Tongue (tissue), 2 donors: ENCODE data around the gene PIAS2. TPM values are rescaled to one million over a fixed set of nuclear protein-coding genes. Genes with fewer than 3 reads are reported as not detected.
A peak's percentile ranks its signal among the peaks of the same experiment; 100 is the strongest.
"Not testable (repeated sequence)": the region's sequence is repeated elsewhere in the genome, so short reads cannot be mapped to it uniquely, and the experiment has no call there.

Experiments
- DNase-seq: peaks from one replicate; pipeline ENCODE4 v3.0.0-alpha.2; 2015
- total RNA-seq: library from RNA; depleted of rRNA; stranded (reverse); fragments of >200 nt; gene quantifications from one replicate; pipeline ENCODE4 v1.2.3, GENCODE V29; 2014

Gene PIAS2
- total RNA-seq, 1 donor from 2014 or later: 48.2 TPM

DNA sequence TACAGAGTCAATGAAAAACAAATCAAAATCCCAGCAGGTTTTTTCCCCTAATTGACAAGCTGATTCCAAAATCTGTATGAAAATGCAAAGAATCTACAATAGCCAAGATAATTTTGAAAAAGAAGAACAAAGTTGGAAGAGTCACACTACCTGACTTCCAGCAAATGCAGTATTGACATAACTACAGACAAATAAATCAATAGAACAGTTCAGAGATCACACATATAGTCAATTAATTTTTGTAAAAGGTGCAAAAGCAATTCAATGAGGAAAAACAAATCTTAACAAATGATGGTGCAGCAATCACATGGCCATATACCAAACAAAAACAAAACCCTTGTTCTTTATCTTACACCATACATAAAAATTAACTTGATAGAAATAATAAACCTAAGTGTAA, 85.9 kb downstream of the PIAS2 start:
- DNase-seq: no peak

DNA sequence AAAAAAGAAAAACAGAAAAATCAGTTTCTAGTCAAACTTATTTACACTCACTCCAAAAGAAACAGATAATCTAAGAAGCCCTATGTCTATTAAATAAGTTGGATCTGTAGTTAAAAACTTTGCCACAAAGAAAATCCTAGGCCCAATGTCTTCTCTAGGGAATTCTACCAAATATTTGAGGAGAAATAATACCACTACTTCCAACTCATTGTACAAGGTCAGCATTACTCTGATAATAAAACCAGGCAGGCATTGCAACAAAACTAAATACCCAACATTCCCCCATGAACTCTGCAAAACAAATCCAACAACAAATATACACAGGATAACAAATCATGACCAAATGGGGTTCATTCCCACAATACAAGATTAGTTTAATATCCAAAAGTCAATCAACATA, 86.7 kb downstream of the PIAS2 start:
- DNase-seq: no peak

- DNase-seq: no peak
These were observed 87.4 kb downstream of the PIAS2 start for GRCh38 chr18:46829947-46830346.

DNA sequence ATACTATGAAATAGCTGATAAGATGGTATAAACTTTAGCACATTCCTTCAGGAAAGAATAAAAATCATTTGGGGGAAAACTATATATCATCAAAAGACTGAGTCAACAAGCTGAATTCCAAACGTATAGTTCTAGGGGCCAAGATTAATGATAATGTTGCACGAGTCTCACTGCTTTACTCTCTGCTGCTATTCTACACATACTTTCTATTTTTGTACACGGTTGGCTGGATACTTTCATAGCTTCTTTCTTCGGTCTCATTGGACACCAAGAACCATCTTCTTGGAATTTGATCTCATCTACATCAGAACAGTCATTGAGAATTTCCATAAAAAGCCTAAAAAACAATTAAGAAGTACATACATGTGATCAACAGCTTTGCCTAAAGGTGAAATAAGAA, 87.8 kb downstream of the PIAS2 start:
- DNase-seq: no peak

- DNase-seq: no peak
These were observed 95.2 kb downstream of the PIAS2 start for GRCh38 chr18:46821856-46822711.

DNA sequence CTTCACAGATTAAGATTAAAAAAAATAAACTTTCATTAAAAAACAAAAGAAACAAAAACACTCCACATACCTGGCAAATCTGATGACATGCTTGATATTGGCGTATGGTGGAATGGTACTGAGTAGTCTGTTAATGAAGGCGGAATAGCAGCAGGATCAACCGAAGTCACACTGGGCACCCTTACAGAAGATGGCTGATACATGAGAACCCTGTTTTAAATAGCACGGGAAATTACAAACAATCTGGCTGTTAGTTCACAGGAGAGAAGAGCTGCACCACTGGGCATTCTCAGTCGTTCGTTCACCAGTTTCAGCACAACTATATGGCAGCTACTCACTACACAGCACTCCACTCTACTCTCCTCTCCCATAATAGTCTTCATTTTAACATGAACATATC, 96.4 kb downstream of the PIAS2 start:
- peak; percentile 21 for DNase-seq

DNA sequence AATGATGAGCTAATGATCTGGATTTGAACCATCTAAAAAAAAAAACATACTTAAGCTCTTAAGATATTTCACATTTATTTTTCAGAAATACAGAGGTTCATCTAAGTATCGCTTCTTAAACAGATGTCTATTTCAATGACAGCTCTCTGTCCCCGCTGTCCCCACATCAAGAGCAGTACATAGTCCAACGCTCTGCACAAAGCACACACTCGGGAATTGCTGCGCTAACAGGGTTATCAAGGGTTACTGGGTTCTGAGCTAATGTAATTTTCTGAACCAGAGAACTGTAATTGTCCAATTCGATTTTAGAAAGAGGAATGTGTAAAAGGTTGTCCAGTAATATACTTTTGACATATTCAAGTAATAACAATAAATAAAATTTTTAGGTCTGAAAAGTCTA, 101.6 kb downstream of the PIAS2 start:
- DNase-seq: no peak

- DNase-seq: no peak
These were observed 102.9 kb downstream of the PIAS2 start for GRCh38 chr18:46814399-46814798.

- no peak for DNase-seq
These were observed 105.0 kb downstream of the PIAS2 start for GRCh38 chr18:46812311-46812710.

DNA sequence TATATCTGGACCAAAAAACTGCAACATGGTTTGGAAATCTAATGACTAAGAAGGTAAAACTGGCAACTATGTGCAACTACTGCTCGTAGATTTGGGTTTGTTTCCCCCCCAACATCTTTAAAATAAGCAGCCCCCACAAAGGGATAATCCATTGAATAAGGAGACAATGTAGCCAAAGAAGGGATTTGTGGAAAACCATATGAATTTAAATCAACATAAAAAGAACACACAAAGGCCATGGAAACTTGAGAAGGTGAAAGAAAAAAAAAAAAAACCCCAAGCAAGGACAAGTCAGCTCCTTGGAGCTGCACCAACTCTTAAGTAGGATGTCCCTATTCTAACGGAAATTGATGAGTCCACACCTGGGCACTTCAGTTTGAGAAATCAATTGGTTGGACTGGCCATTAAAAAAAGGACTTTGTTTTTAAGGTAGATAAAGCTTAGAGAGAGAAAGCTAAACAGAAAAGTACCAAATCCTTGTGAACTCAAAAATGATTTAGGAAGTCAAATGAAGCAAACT, 106.8 kb downstream of the PIAS2 start:
- no peak for DNase-seq

GRCh38 chr18:46809145-46809544, 108.2 kb downstream of the PIAS2 start:
- no peak for DNase-seq

DNA sequence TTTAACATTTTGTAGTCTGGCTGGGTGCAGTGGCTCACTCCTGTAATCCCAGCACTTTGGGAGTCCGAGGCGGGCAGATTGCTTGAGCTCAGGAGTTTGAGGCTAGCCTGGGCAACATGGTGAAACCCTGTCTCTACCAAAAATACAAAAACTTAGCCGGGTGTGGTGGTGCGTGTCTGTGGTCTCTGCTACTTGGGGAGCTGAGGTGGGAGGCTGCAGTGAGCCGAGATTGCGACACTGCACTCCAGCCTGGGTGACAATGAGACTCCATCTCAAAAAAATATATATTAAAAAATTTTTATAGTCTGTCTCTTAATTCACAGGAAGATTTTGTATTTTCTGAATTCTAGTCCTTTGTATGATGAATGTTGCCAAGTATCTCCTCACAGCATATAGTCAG, 121.4 kb downstream of the PIAS2 start:
- not testable (repeated sequence) for DNase-seq

DNA sequence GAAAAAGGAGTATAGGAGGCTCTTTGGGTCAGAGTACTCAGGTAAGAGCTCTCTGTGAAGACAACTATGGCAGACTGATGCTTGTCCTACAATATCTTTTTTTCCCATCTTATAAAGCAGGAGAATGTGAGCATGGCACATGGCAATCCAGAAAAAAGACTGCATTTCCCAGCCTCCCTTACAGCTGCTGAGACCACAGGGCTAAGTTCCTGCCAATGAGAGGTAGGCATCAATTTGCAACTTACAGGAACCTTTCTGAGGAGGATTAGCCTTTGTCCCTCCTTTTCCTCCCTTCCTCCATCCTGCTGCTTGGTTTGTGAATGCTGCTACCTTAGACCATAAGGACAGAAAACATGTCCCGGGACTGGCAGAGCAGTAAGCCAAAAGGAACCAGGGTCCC, 122.7 kb downstream of the PIAS2 start:
- DNase-seq: no peak

DNA sequence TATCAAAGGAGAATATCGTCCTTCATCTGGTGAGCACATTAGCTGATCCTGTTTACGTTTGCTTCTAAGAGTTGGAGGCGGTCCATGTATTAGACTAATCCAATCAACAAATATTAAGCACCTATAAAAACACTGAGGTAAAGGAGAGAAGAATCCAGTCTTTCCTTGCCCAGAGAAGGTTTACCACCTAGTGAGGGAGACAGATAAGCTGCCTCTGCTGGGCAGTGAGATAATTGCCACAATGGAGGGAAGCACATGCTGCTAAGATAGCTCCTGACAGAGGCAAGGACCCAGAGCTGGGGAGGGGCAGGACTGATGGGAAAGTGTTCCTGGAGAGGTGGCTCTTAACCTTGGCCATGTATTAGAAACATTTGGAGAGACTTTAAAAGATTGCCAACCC, 123.7 kb downstream of the PIAS2 start:
- DNase-seq: no peak

- no peak for DNase-seq
These were observed 128.2 kb downstream of the PIAS2 start for GRCh38 chr18:46789088-46789487.

GRCh38 chr18:46787674-46788073, 129.6 kb downstream of the PIAS2 start:
- no peak for DNase-seq

- DNase-seq: no peak
These were observed 144.9 kb downstream of the PIAS2 start for GRCh38 chr18:46772357-46772756.

DNA sequence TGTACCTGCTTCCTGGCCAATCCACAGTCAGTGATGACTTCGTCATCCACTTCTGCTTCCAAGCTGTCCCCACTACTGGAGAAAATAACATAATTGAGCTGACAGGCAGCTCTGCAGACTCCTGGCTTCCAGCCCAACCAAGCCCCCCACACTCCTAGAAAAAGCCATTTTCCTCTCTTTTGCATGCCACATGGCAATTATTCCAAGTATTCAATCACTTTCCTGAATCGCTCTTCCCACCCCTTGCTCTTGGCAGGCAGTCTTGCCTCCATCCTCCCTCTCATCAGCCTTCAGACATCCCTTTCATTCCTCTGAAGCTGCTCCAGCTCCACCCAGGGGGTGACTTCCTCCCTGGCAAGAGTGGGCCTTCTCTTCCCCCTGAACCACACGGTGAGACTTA, 146.2 kb downstream of the PIAS2 start:
- DNase-seq: no peak

DNA sequence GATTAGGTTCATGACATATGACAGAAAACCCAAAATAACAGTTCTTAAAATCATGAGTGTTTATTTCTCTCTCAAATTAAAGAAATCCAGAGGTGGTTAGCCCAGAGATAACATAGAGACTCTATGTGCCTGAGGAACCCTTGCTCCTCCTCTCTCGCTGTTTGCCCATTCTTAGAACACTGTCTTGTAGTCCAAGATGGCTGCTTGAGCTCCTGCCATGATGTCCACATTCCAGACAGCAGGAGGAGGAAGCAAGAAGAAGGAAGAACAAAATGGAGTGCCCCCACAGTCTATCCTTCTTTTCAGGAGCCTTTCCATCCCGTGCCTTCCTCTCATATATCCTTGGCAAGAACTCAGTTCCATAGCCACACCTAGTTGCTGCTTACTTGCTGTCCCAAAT, 146.6 kb downstream of the PIAS2 start:
- no peak for DNase-seq

DNA sequence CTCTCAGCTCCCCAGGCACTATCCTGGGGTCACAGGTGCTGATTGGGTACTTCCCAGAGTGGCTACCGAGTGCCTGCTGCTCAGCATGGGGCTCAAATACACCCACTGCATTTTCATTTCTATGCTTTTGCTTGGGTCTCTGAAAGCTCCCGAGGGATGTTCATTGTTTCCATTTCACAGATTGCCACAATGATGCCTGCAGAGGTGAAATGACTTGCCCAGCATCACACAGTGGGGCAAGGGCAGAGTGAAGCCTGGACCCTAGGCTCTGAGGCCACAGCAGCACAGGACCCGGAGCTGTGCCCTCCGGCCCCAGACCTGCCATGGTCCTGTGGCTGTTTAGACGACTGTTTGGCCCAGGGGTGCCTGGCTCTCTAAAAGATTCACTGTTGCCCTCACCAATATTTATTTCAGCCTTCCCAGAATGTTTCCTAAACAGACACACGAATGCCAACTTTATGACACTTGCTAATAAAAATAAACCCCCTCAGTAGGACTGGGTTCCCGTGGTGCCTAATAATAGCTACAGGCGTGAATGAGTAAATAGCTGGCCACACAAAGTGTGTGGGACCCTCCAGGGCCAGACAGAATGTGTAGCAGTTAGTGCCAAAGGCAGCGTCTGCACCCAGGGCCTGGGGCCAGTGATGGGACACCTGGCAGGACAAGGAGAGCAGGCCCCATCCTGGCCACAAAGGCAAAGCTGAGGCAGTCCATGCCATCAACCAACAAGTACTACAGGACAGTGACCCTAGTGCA, 149.0 kb downstream of the PIAS2 start:
- peak; percentile 41 for DNase-seq

DNA sequence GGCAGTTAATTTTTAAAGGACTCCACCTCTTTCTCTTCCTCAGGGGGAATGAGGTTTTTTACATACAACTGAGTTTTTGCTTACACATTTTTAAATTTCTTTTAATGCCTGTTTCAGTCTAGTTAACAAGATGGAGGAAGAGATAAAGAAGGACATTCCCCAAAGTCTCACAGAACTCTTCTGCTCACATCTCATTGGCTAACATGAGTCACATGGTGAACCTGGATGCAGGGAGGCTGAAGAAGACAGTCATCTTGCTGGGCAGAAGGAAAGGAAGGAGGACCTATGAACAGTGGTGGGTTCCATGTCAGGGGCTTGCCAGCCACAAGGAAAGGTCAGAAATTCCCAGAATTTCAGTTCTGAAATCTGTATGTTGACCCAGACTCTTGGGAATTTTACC, 150.1 kb downstream of the PIAS2 start:
- DNase-seq: no peak

DNA sequence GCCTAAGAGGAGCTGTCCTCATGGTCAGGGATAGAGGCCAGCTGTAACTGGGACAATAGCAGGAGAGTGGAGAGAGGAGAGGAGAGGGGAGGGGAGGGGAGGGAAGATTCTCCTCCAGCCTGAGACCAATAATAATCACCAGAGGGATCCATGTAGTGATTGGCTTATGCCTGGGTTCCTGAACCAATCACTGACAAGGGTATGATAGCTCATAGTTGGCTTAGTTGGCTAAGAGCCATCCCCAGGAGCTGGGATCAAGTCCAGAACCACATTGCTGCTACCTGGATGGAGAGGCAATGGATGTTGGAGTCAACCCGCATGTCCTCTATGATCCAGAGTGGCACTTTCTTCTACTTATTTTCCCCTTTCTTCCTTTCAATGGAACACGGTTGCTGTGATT, 152.7 kb downstream of the PIAS2 start:
- no peak for DNase-seq

- peak; percentile 64 for DNase-seq
These were observed 156.1 kb downstream of the PIAS2 start for GRCh38 chr18:46761059-46761769.
